K562 (cell line): ENCODE measurements around the gene ANXA9. TPM values are rescaled to one million over a fixed set of nuclear protein-coding genes. Genes with fewer than 3 reads are reported as not detected.
A peak's percentile ranks its signal among the peaks of the same experiment; 100 is the strongest.

Experiments
- ADNP ChIP-seq: fragments of 200-800 bp; sonication (Bioruptor generic); IDR thresholded peaks from 2 replicates; pipeline ENCODE4 v1.6.1; 2016; ENCODE audit warnings: missing genetic modification characterization, missing compliant biosample characterization
- ARID2 ChIP-seq: fragments of 450-650 bp; IDR thresholded peaks from 2 replicates; pipeline ENCODE4 v1.6.1; 2017; ENCODE audit warnings: antibody characterized with exemption, mild to moderate bottlenecking
- CBX1 ChIP-seq: sonication (generic); IDR thresholded peaks from 2 replicates; pipeline ENCODE4 v1.6.1; 2016; ENCODE audit warnings: antibody characterized with exemption, low read depth, mild to moderate bottlenecking
- EP400 ChIP-seq: fragments of 450-650 bp; IDR thresholded peaks from 2 replicates; pipeline ENCODE4 v1.6.1; 2017; ENCODE audit warnings: antibody characterized with exemption, mild to moderate bottlenecking, moderate library complexity
- GTF2E2 ChIP-seq: fragments of 200-800 bp; sonication (Bioruptor generic); IDR thresholded peaks from 2 replicates; pipeline ENCODE4 v1.6.1; 2016; ENCODE audit warnings: missing genetic modification characterization, missing compliant biosample characterization
- HNRNPUL1 ChIP-seq: fragments of 200-400 bp; formaldehyde crosslinking; IDR thresholded peaks from 2 replicates; pipeline ENCODE4 v1.6.1; 2017; ENCODE audit warnings: low read length
- L3MBTL2 ChIP-seq: fragments of 450-650 bp; IDR thresholded peaks from 2 replicates; pipeline ENCODE4 v1.6.1; 2016; ENCODE audit warnings: mild to moderate bottlenecking, moderate library complexity
- LARP7 ChIP-seq: fragments of 450-650 bp; IDR thresholded peaks from 2 replicates; pipeline ENCODE4 v1.6.1; 2016
- NCOA1 ChIP-seq: fragments of 450-650 bp; IDR thresholded peaks from 2 replicates; pipeline ENCODE4 v1.6.1; 2016; ENCODE audit warnings: low read depth
- PHF8 ChIP-seq: fragments of 200-600 bp; sonication (generic); IDR thresholded peaks from 2 replicates; pipeline ENCODE4 v1.6.1; 2012; ENCODE audit warnings: mixed run types, mild to moderate bottlenecking, inconsistent platforms, low read length, moderate library complexity, borderline replicate concordance
- PTBP1 ChIP-seq: fragments of 200-400 bp; formaldehyde crosslinking; IDR thresholded peaks from 2 replicates; pipeline ENCODE4 v1.6.1; 2017; ENCODE audit warnings: low read depth, low read length
- PTTG1 ChIP-seq: fragments of 450-650 bp; IDR thresholded peaks from 2 replicates; pipeline ENCODE4 v1.6.1; 2016; ENCODE audit warnings: low read depth, mild to moderate bottlenecking, missing genetic modification characterization, missing compliant biosample characterization
- RBM25 ChIP-seq: fragments of 200-400 bp; formaldehyde crosslinking; IDR thresholded peaks from 2 replicates; pipeline ENCODE4 v1.6.1; 2018; ENCODE audit warnings: low read length, low read depth, moderate library complexity; ENCODE audit not compliant: severe bottlenecking
- ZNF263 ChIP-seq: sonication (generic); formaldehyde crosslinking; IDR thresholded peaks from 2 replicates; pipeline ENCODE4 v1.8.0; 2022; ENCODE audit warnings: mild to moderate bottlenecking, missing genetic modification reagents, borderline replicate concordance
- ZNF316 ChIP-seq: fragments of 450-650 bp; IDR thresholded peaks from 2 replicates; pipeline ENCODE4 v1.6.1; 2016
- ZZZ3 ChIP-seq: fragments of 450-650 bp; IDR thresholded peaks from 2 replicates; pipeline ENCODE4 v1.6.1; 2016; ENCODE audit warnings: antibody characterized with exemption, mild to moderate bottlenecking, moderate library complexity
- polyA plus RNA-seq, 8 experiments: library from polyadenylated mRNA; depleted of rRNA in 4 of 8; stranded (reverse) in 5 of 8; unstranded in 3 of 8; fragments of >200 nt; fragmentation: Nextera tagmentation in 2 of 8; fragmentation: Illumina TruSeq in 1 of 8; extraction: Ambion mirVana in 2 of 8; extraction: Trizol in 1 of 8; gene quantifications; 2 replicates each; pipeline versions ENCODE4 v1.2.1 to v1.2.3, GENCODE V29; 2011 to 2014; ENCODE audit warnings: inconsistent platforms in 1 of 8, missing spikeins in 1 of 8
- total RNA-seq, 7 experiments: library from RNA; depleted of rRNA in 6 of 7; stranded (reverse); fragments of >200 nt in 6 of 7; fragmentation: Illumina TruSeq in 2 of 7; extraction: Trizol in 2 of 7; gene quantifications; 2 replicates each; pipeline versions ENCODE4 v1.2.1 to v1.2.3, GENCODE V29; 2011 to 2021; ENCODE audit warnings: low replicate concordance in 1 of 7
- TF ChIP-seq, protein P1 (sequence below): fragments of 250-450 bp; sonication (Bioruptor Pico); IDR thresholded peaks from 2 replicates; pipeline ENCODE4 v1.9.0; 2021; ENCODE audit warnings: mild to moderate bottlenecking, inconsistent platforms
- TF ChIP-seq, protein P2 (sequence below): fragments of 250-450 bp; sonication (Bioruptor Pico); IDR thresholded peaks from 2 replicates; pipeline ENCODE4 v1.5.0; 2021; ENCODE audit warnings: mild to moderate bottlenecking, borderline replicate concordance
- TF ChIP-seq, protein P3 (sequence below): sonication (generic); formaldehyde crosslinking; IDR thresholded peaks from 2 replicates; pipeline ENCODE4 v1.8.1; 2023; ENCODE audit warnings: mild to moderate bottlenecking, missing genetic modification reagents, moderate library complexity
- TF ChIP-seq, protein P4 (sequence below): IDR thresholded peaks from 3 replicates; pipeline ENCODE4 v1.6.1; 2011; ENCODE audit warnings: borderline replicate concordance, mild to moderate bottlenecking, moderate library complexity; ENCODE audit not compliant: insufficient read length; ENCODE audit errors: extremely low read depth

Gene ANXA9
- total and polyA plus RNA-seq, 9 of the 15 experiments (the other 6 are each of a cell fraction or from before 2014, with no cell fraction given): 0.24 to 1.6 (median 0.57) TPM

DNA sequence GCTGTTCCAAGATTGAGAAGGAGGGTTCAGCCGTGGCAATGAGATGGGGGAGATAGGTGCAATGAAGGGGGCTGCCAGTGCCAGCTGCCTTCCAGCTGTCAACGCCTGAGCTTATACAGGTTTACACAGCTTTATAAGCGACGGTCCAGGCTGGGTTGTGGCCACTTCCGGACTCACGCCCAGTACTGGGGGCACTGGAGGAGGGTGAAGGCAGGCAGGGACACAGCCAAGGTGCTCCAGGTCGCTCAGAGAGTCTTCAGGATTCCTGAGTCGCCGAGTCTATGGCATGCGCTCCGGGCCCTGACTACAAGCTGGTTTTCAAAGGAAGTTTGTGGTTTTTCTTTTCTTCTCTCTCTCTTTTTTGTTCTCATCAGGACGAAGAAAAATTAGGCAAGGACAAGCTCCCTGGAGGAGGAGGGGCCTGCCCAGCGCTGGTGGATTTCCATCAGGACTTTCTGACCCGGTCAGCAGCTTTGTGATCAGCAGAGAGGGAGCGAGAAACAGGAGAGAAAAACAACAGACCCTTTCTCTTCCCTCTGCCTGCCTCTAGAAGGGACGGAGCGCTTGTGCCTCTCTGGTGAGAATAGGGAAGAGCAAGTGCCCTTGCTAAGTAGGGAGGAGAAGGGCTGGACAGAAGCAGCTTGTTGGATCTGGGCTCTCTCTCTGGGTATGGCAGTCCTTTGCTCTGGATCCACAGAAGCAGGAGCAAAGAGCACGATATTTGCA is 24.4 kb downstream of the ANXA9 start, which contains the start of gene MINDY1 (continued):
- TF ChIP-seq, protein P1, sequence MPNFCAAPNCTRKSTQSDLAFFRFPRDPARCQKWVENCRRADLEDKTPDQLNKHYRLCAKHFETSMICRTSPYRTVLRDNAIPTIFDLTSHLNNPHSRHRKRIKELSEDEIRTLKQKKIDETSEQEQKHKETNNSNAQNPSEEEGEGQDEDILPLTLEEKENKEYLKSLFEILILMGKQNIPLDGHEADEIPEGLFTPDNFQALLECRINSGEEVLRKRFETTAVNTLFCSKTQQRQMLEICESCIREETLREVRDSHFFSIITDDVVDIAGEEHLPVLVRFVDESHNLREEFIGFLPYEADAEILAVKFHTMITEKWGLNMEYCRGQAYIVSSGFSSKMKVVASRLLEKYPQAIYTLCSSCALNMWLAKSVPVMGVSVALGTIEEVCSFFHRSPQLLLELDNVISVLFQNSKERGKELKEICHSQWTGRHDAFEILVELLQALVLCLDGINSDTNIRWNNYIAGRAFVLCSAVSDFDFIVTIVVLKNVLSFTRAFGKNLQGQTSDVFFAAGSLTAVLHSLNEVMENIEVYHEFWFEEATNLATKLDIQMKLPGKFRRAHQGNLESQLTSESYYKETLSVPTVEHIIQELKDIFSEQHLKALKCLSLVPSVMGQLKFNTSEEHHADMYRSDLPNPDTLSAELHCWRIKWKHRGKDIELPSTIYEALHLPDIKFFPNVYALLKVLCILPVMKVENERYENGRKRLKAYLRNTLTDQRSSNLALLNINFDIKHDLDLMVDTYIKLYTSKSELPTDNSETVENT (CRISPR knock-in tag): 0 out of 2 replicates have a peak, but pooled peaks have one; percentile 22
- no peak for TF ChIP-seq PTBP1
- TF ChIP-seq, protein P2, sequence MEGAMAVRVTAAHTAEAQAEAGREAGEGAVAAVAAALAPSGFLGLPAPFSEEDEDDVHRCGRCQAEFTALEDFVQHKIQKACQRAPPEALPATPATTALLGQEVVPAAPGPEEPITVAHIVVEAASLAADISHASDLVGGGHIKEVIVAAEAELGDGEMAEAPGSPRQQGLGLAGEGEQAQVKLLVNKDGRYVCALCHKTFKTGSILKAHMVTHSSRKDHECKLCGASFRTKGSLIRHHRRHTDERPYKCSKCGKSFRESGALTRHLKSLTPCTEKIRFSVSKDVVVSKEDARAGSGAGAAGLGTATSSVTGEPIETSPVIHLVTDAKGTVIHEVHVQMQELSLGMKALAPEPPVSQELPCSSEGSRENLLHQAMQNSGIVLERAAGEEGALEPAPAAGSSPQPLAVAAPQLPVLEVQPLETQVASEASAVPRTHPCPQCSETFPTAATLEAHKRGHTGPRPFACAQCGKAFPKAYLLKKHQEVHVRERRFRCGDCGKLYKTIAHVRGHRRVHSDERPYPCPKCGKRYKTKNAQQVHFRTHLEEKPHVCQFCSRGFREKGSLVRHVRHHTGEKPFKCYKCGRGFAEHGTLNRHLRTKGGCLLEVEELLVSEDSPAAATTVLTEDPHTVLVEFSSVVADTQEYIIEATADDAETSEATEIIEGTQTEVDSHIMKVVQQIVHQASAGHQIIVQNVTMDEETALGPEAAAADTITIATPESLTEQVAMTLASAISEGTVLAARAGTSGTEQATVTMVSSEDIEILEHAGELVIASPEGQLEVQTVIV (CRISPR knock-in tag): no peak
- no peak for TF ChIP-seq ADNP (tag)
- TF ChIP-seq EP400: peak; percentile 30; the same call in 1 of the 2 replicates
- TF ChIP-seq NCOA1: no peak
- 0 out of 2 replicates have a peak, but pooled peaks have one; percentile 22 for TF ChIP-seq ZNF316
- TF ChIP-seq, protein P3, sequence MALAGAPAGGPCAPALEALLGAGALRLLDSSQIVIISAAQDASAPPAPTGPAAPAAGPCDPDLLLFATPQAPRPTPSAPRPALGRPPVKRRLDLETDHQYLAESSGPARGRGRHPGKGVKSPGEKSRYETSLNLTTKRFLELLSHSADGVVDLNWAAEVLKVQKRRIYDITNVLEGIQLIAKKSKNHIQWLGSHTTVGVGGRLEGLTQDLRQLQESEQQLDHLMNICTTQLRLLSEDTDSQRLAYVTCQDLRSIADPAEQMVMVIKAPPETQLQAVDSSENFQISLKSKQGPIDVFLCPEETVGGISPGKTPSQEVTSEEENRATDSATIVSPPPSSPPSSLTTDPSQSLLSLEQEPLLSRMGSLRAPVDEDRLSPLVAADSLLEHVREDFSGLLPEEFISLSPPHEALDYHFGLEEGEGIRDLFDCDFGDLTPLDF (CRISPR knock-in tag): 0 out of 2 replicates have a peak, but pooled peaks have one; percentile 58
- TF ChIP-seq PHF8: peak; percentile 50; the same call in 1 of the 2 replicates
- no peak for TF ChIP-seq RBM25
- no peak for TF ChIP-seq ARID2
- TF ChIP-seq ZZZ3: no peak
- peak; percentile 58; the same call in 1 of the 2 replicates for TF ChIP-seq L3MBTL2
- no peak; the same call in 1 of the 2 replicates for TF ChIP-seq ZNF263 (CRISPR knock-in tag)
- 0 out of 2 replicates have a peak, but pooled peaks have one; percentile 28 for TF ChIP-seq GTF2E2 (tag)
- TF ChIP-seq PTTG1 (tag): no peak
- no peak for TF ChIP-seq LARP7
- TF ChIP-seq HNRNPUL1: no peak
- TF ChIP-seq CBX1: no peak
- TF ChIP-seq, protein P4, sequence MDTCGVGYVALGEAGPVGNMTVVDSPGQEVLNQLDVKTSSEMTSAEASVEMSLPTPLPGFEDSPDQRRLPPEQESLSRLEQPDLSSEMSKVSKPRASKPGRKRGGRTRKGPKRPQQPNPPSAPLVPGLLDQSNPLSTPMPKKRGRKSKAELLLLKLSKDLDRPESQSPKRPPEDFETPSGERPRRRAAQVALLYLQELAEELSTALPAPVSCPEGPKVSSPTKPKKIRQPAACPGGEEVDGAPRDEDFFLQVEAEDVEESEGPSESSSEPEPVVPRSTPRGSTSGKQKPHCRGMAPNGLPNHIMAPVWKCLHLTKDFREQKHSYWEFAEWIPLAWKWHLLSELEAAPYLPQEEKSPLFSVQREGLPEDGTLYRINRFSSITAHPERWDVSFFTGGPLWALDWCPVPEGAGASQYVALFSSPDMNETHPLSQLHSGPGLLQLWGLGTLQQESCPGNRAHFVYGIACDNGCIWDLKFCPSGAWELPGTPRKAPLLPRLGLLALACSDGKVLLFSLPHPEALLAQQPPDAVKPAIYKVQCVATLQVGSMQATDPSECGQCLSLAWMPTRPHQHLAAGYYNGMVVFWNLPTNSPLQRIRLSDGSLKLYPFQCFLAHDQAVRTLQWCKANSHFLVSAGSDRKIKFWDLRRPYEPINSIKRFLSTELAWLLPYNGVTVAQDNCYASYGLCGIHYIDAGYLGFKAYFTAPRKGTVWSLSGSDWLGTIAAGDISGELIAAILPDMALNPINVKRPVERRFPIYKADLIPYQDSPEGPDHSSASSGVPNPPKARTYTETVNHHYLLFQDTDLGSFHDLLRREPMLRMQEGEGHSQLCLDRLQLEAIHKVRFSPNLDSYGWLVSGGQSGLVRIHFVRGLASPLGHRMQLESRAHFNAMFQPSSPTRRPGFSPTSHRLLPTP: no peak
